K562 (cell line): ENCODE data around the gene LRRC7. TPM values are rescaled to one million over a fixed set of nuclear protein-coding genes. Genes with fewer than 3 reads are reported as not detected.

Source experiments
- POLR2H ChIP-seq: IDR thresholded peaks from 2 replicates; pipeline ENCODE4 v1.6.1; 2016; ENCODE audit warnings: missing genetic modification characterization, low read depth, mild to moderate bottlenecking, control low read depth, missing compliant biosample characterization, moderate library complexity
- PRMT5 ChIP-seq: sonication (generic); formaldehyde crosslinking; IDR thresholded peaks from 2 replicates; pipeline ENCODE4 v1.5.0; 2020; ENCODE audit warnings: missing genetic modification reagents
- RBBP5 ChIP-seq: fragments of 200-600 bp; sonication (generic); IDR thresholded peaks from 2 replicates; pipeline ENCODE4 v1.6.1; 2012; ENCODE audit warnings: borderline replicate concordance, mild to moderate bottlenecking, low read length, control low read depth, inconsistent platforms; ENCODE audit not compliant: insufficient read depth, poor library complexity, severe bottlenecking
- RNF2 ChIP-seq: sonication (generic); IDR thresholded peaks from 2 replicates; pipeline ENCODE4 v1.6.1; 2016
- SPI1 ChIP-seq: IDR thresholded peaks from 2 replicates; pipeline ENCODE4 v1.6.1; 2011; ENCODE audit warnings: low read depth, low read length, control low read depth, borderline replicate concordance
- TCF3 ChIP-seq: sonication (generic); formaldehyde crosslinking; IDR thresholded peaks from 2 replicates; pipeline ENCODE4 v1.4.0; 2020; ENCODE audit warnings: mild to moderate bottlenecking, missing genetic modification reagents
- ZNF253 ChIP-seq: fragments of 250-450 bp; sonication (Bioruptor Pico); conservative IDR thresholded peaks from 2 replicates; pipeline ENCODE4 v1.6.1; 2021; ENCODE audit warnings: mild to moderate bottlenecking
- ZNF408 ChIP-seq: fragments of 250-450 bp; sonication (Bioruptor Pico); IDR thresholded peaks from 2 replicates; pipeline ENCODE4 v1.4.0; 2020; ENCODE audit warnings: low read depth, mild to moderate bottlenecking, moderate library complexity
- polyA plus RNA-seq, 8 experiments: library from polyadenylated mRNA; depleted of rRNA in 4 of 8; stranded (reverse) in 5 of 8; unstranded in 3 of 8; fragments of >200 nt; fragmentation: Nextera tagmentation in 2 of 8; fragmentation: Illumina TruSeq in 1 of 8; extraction: Ambion mirVana in 2 of 8; extraction: Trizol in 1 of 8; gene quantifications; 2 replicates each; pipeline versions ENCODE4 v1.2.1 to v1.2.3, GENCODE V29; 2011 to 2014; ENCODE audit warnings: inconsistent platforms in 1 of 8, missing spikeins in 1 of 8
- total RNA-seq, 7 experiments: library from RNA; depleted of rRNA in 6 of 7; stranded (reverse); fragments of >200 nt in 6 of 7; fragmentation: Illumina TruSeq in 2 of 7; extraction: Trizol in 2 of 7; gene quantifications; 2 replicates each; pipeline versions ENCODE4 v1.2.1 to v1.2.3, GENCODE V29; 2011 to 2021; ENCODE audit warnings: low replicate concordance in 1 of 7
- TF ChIP-seq, protein P1 (sequence below), 2 experiments: IDR thresholded peaks in 1 of 2; conservative IDR thresholded peaks in 1 of 2; 2 replicates each; pipeline ENCODE4 v1.6.1; 2016; ENCODE audit warnings: low read depth in 2 of 2, mild to moderate bottlenecking in 1 of 2, missing compliant biosample characterization in 1 of 2, missing genetic modification characterization in 1 of 2, moderate library complexity in 1 of 2
- TF ChIP-seq, protein P2 (sequence below): sonication (generic); formaldehyde crosslinking; IDR thresholded peaks from 2 replicates; pipeline ENCODE4 v1.8.0; 2022; ENCODE audit warnings: mild to moderate bottlenecking, missing genetic modification reagents
- TF ChIP-seq, protein P3 (sequence below): fragments of 250-450 bp; sonication (Bioruptor Pico); IDR thresholded peaks from 2 replicates; pipeline ENCODE4 v1.5.0; 2021; ENCODE audit warnings: mild to moderate bottlenecking, moderate library complexity
- TF ChIP-seq, protein P4 (sequence below): fragments of 450-650 bp; IDR thresholded peaks from 2 replicates; pipeline ENCODE4 v1.6.1; 2017; ENCODE audit warnings: antibody characterized with exemption, mild to moderate bottlenecking

The LRRC7 gene
- total and polyA plus RNA-seq, 9 of the 15 experiments (the other 6 are each of a cell fraction or from before 2014, with no cell fraction given) = 0.09 to 0.94 (median 0.49) TPM

DNA sequence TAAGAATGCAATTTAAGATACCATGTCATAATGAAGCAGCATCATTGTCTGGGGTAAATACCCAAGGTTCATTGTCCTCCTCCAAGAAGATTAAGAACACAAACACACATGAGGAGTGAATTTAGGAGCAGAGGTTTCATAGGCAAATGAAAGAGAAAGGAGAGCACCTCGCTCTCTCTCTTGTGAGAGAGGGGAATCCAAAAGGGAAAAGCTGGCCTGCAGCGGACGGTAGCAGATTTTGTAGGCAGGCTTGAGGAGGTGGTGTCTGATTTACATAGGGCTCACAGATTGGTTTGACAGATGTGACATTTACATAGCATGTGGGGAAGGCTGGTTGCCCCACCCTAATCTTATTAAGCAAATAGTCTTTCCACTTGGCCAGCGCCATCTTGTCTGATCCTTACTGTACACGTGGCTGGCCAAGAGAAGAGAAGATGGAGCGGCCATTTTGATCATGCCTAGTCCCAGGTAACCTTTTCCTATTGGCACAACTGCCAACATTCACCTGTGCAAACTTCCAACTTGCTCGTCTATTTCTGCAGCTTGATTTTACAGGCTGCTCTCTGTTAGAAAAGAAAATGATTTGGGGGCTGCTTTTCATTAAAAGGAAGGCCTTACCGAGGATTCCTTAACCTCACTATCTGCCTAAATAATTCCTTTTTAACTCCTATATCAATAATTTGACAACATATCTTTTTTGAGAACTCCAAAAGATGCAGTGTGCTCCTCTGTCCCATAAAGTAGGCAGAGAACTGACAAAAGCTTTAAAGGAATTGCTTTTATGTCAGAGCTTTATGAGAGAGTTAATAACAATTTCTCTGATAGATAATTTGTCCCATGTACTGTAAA, 16.0 kb upstream of the LRRC7 start (continued):
- TF ChIP-seq, protein P1, sequence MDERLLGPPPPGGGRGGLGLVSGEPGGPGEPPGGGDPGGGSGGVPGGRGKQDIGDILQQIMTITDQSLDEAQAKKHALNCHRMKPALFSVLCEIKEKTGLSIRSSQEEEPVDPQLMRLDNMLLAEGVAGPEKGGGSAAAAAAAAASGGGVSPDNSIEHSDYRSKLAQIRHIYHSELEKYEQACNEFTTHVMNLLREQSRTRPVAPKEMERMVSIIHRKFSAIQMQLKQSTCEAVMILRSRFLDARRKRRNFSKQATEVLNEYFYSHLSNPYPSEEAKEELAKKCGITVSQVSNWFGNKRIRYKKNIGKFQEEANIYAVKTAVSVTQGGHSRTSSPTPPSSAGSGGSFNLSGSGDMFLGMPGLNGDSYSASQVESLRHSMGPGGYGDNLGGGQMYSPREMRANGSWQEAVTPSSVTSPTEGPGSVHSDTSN (CRISPR knock-in tag; IDR thresholded peaks at IDR 0.05; ENCODE audit: low read depth) = no peak
- TF ChIP-seq, protein P1 (tag; conservative IDR thresholded peaks at IDR 0.05; ENCODE audit: low read depth) = 0 out of 2 replicates have a peak, but pooled peaks have one; percentile 25
- TF ChIP-seq RNF2 = peak; percentile 16; the same call in 1 of the 2 replicates
- TF ChIP-seq, protein P2, sequence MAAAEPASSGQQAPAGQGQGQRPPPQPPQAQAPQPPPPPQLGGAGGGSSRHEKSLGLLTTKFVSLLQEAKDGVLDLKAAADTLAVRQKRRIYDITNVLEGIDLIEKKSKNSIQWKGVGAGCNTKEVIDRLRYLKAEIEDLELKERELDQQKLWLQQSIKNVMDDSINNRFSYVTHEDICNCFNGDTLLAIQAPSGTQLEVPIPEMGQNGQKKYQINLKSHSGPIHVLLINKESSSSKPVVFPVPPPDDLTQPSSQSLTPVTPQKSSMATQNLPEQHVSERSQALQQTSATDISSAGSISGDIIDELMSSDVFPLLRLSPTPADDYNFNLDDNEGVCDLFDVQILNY (CRISPR knock-in tag) = no peak
- no peak for TF ChIP-seq PRMT5 (CRISPR knock-in tag)
- TF ChIP-seq ZNF408 (CRISPR knock-in tag) = no peak
- peak; percentile 55; the same call in 1 of the 2 replicates for TF ChIP-seq POLR2H (tag)
- no peak for TF ChIP-seq RBBP5
- TF ChIP-seq TCF3 = no peak
- no peak for TF ChIP-seq SPI1
- TF ChIP-seq, protein P3, sequence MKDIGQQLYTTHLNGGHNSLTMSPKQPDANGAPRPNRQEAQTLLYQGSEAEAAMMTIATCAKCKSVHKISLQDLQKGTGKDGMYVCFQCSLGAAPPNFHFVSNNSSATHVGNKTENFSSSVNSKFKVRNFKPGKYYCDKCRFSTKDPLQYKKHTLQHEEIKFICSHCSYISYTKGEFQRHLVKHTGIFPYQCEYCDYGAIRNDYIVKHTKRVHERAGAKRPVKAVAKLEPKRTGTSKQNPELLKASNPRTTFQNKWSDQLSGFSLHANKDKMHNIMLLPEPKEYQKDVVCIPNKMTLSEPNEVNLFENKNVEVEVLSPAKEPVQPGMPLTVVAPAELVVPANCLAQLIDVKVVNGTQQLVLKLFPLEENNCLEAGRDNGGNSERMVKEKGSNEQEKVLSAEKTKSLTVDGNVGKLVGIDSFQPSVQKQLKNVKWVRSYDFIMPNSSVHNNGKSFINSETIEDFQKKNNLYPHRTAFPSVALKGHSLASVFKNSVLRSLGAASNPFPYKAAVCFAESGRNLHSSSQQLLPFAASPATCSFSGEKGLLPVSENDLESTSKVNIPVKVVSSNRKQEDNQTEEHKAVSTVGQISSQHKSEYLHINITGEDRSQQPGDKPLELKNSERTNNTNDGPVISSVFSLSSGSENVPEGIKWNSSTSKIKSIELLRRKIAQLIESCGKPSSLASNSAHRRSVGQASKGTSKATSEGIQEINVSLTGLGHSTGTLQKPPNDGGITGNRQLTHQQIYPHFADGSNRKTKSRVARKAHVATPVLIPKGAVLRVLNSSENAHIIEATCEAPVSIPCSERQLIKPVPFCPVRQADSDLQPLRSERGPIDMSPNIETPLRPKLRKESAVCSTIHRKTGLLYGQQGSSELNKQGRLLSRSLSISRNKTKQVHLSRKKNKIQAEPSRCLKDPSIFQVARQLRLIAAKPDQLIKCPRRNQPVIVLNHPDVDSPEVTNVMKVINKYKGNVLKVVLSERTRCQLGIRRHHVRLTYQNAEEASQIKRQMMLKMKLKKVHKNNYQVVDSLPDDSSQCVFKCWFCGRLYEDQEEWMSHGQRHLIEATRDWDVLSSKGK = no peak
- TF ChIP-seq, protein P4, sequence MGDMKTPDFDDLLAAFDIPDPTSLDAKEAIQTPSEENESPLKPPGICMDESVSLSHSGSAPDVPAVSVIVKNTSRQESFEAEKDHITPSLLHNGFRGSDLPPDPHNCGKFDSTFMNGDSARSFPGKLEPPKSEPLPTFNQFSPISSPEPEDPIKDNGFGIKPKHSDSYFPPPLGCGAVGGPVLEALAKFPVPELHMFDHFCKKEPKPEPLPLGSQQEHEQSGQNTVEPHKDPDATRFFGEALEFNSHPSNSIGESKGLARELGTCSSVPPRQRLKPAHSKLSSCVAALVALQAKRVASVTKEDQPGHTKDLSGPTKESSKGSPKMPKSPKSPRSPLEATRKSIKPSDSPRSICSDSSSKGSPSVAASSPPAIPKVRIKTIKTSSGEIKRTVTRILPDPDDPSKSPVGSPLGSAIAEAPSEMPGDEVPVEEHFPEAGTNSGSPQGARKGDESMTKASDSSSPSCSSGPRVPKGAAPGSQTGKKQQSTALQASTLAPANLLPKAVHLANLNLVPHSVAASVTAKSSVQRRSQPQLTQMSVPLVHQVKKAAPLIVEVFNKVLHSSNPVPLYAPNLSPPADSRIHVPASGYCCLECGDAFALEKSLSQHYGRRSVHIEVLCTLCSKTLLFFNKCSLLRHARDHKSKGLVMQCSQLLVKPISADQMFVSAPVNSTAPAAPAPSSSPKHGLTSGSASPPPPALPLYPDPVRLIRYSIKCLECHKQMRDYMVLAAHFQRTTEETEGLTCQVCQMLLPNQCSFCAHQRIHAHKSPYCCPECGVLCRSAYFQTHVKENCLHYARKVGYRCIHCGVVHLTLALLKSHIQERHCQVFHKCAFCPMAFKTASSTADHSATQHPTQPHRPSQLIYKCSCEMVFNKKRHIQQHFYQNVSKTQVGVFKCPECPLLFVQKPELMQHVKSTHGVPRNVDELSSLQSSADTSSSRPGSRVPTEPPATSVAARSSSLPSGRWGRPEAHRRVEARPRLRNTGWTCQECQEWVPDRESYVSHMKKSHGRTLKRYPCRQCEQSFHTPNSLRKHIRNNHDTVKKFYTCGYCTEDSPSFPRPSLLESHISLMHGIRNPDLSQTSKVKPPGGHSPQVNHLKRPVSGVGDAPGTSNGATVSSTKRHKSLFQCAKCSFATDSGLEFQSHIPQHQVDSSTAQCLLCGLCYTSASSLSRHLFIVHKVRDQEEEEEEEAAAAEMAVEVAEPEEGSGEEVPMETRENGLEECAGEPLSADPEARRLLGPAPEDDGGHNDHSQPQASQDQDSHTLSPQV = peak; percentile 53; the same call in 1 of the 2 replicates
- no peak for TF ChIP-seq ZNF253 (CRISPR knock-in tag)
